ENCODE measurements around the gene GABPB1. TPM values are rescaled to one million over a fixed set of nuclear protein-coding genes. Genes with fewer than 3 reads are reported as not detected.

The GABPB1 gene
- total and polyA plus RNA-seq, 3 experiments from 2014 or later = 22.5 to 46.5 (median 45.7) TPM

DNA sequence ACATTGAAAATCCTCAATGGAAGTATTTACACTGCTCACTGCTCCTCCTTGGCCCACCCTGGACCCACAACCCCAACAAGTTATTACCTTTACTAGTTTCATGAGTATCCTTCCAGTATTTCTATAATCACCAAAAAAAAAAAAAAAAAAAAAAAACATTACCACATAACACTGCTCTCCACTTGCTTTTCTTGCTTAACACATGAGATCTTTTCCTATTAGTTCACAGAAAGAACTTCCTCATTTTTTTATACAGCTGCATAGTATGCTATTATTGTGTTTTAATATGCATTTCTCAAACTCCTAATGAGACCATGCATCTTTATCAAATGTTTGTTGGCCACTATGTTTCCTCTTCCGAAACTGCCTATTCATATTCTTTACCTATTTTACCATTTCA is 14.6 kb downstream of the GABPB1 start:
- Histone ChIP-seq H3K4me3 (ENCODE audit: low read length) (no peak overlapping the region), H3K36me3 (ENCODE audit: insufficient read depth, low read length) (no peaks in the 10 kb centered on the region), H3K27me3 (ENCODE audit: insufficient read depth, low read length, poor library complexity, severe bottlenecking) (no peaks in the 10 kb centered on the region), H3K4me1 (ENCODE audit: insufficient read depth, low read length) (no peaks in the 10 kb centered on the region), H3K9me3 (ENCODE audit: low read length) (no peaks in the 10 kb centered on the region), H3K27ac (ENCODE audit: low read depth, low read length) (no peak overlapping the region)
- Mint-ChIP-seq H3K36me3 (peaks cover 0 to 7% (median 2%) of the 10 kb centered on the region in 3 donors), H3K27me3 (no peaks in the 10 kb centered on the region), H3K4me3 (no peak overlapping the region), H3K27ac (peak overlapping the region in 2 of 8 donors; percentile 3 to 19), H3K4me1 (peaks cover 15 to 36% (median 36%) of the 10 kb centered on the region in 3 donors), H3K9me3 (no peaks in the 10 kb centered on the region)
- no peak for DNase-seq
- ChIA-PET CTCF (no interaction called here), POLR2A (interaction anchor here (0.6 to 0.9 kb wide), 2 partner anchors 8 to 13 kb away, joined by 4 to 6 read pairs; no protein-coding TSS in a partner anchor)

DNA sequence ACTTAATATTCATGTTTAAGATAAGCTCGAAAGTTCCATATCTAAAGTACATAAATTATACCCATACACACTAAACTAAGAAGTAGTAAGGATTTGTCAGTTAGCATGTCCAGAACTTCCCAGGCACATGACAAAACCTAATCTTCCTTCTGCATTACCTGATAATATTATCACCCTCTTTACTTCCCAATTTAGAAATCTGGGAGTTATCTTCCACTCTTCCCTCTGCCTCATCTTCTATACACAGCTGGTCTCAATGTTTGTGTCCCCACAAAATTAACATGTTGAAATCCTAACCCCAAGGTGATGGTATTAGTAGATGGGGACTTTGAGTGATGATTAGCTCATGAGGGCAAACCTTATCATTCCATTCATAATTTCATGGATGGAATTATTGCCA is 15.3 kb downstream of the GABPB1 start:
- no peaks in the 10 kb centered on the region for H3K27me3 ChIP-seq (ENCODE audit: insufficient read depth, low read length, poor library complexity, severe bottlenecking)
- Mint-ChIP-seq H3K27ac (peak overlapping the region in 1 of 8 donors; percentile 0), H3K9me3 (no peaks in the 10 kb centered on the region), H3K4me1 (peaks cover 14 to 36% (median 34%) of the 10 kb centered on the region in 3 donors), H3K4me3 (no peak overlapping the region), H3K36me3 (peaks cover 0 to 7% (median 2%) of the 10 kb centered on the region in 3 donors), H3K27me3 (no peaks in the 10 kb centered on the region)
- ChIA-PET POLR2A (interaction anchor here (0.6 to 0.9 kb wide), 2 partner anchors 8 to 14 kb away, joined by 4 to 6 read pairs; no protein-coding TSS in a partner anchor), CTCF (interaction anchor here (1.1 kb wide), 1 partner anchor 22 kb away, joined by 3 read pairs; no protein-coding TSS in a partner anchor)
- H3K36me3 ChIP-seq (ENCODE audit: insufficient read depth, low read length) = no peaks in the 10 kb centered on the region
- no peaks in the 10 kb centered on the region for H3K9me3 ChIP-seq (ENCODE audit: low read length)
- no peak for DNase-seq
- H3K27ac ChIP-seq (ENCODE audit: low read depth, low read length) = no peak overlapping the region
- H3K4me1 ChIP-seq (ENCODE audit: insufficient read depth, low read length) = no peaks in the 10 kb centered on the region
- H3K4me3 ChIP-seq (ENCODE audit: low read length) = no peak overlapping the region

DNA sequence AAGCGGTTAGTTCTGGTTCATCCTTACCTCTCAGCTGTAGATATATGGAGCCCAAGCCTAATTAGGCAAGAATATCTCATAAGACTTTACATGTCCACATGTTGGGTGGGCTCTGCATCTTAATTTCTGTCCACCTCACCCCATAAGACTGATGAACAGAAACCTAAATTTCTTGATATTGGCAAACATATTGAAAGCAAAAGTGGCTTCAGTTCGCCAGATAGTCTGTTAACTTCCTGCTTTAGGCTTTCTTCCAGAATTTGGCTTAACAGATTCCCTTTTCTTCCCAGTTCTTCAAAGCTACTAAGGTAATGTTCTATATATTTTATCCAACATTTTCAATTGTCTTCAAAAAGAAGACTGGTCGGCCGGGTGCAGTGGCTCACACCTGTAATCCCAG is 19.7 kb downstream of the GABPB1 start:
- Mint-ChIP-seq H3K9me3 (no peaks in the 10 kb centered on the region), H3K27ac (peak overlapping the region in 2 of 8 donors; percentile 20 to 78), H3K27me3 (no peaks in the 10 kb centered on the region), H3K4me1 (peaks cover 10 to 38% (median 30%) of the 10 kb centered on the region in 3 donors), H3K4me3 (no peak overlapping the region), H3K36me3 (peaks cover 0 to 5% (median 4%) of the 10 kb centered on the region in 3 donors)
- H3K4me1 ChIP-seq (ENCODE audit: insufficient read depth, low read length) = no peaks in the 10 kb centered on the region
- H3K36me3 ChIP-seq (ENCODE audit: insufficient read depth, low read length) = no peaks in the 10 kb centered on the region
- H3K27me3 ChIP-seq (ENCODE audit: insufficient read depth, low read length, poor library complexity, severe bottlenecking) = no peaks in the 10 kb centered on the region
- ChIA-PET POLR2A (interaction anchor here (1.5 kb wide), 1 partner anchor 15 kb away, joined by 3 read pairs; no protein-coding TSS in a partner anchor), CTCF (no interaction called here)
- no peak for DNase-seq
- no peak overlapping the region for H3K27ac ChIP-seq (ENCODE audit: low read depth, low read length)
- no peaks in the 10 kb centered on the region for H3K9me3 ChIP-seq (ENCODE audit: low read length)
- H3K4me3 ChIP-seq (ENCODE audit: low read length) = no peak overlapping the region

- ChIA-PET CTCF (no interaction called here), POLR2A (no interaction called here)
- Histone ChIP-seq H3K4me1 (ENCODE audit: insufficient read depth, low read length) (no peaks in the 10 kb centered on the region), H3K4me3 (ENCODE audit: low read length) (no peak overlapping the region), H3K27me3 (ENCODE audit: insufficient read depth, low read length, poor library complexity, severe bottlenecking) (no peaks in the 10 kb centered on the region), H3K27ac (ENCODE audit: low read depth, low read length) (no peak overlapping the region), H3K9me3 (ENCODE audit: low read length) (no peaks in the 10 kb centered on the region), H3K36me3 (ENCODE audit: insufficient read depth, low read length) (no peaks in the 10 kb centered on the region)
- H3K9me3 Mint-ChIP-seq = no peaks in the 10 kb centered on the region
- DNase-seq = no peak
- no peak overlapping the region for H3K27ac Mint-ChIP-seq
- H3K4me1 Mint-ChIP-seq = peaks cover 7 to 28% (median 22%) of the 10 kb centered on the region in 3 donors
- peaks cover 0 to 4% (median 3%) of the 10 kb centered on the region in 3 donors for H3K36me3 Mint-ChIP-seq
- no peak overlapping the region for H3K4me3 Mint-ChIP-seq
- no peaks in the 10 kb centered on the region for H3K27me3 Mint-ChIP-seq
Observed at GRCh38 chr15:50333229-50333628, 21.8 kb downstream of the GABPB1 start.

DNA sequence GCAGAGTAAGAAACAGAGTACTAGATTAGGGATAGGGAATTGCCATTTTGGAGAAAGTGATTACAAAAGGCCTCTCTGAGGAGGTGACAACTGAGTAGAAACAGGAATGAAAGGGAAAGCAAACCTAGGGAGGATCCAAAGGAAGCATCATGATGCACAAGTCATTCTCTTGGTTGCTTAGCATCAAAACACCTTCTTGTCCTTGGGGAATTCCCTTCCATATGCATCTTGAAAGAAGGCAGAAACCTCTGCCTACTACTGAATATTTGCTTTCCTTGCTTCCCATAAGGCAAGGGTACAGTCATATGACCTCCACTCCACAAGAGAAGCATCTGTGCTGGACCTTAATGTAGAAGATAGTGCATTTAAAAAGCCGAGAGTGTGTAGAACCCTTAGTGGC is 24.1 kb downstream of the GABPB1 start:
- no peak overlapping the region for H3K27ac ChIP-seq (ENCODE audit: low read depth, low read length)
- CTCF ChIA-PET = no interaction called here
- H3K4me1 ChIP-seq (ENCODE audit: insufficient read depth, low read length) = no peaks in the 10 kb centered on the region
- H3K9me3 ChIP-seq (ENCODE audit: low read length) = no peaks in the 10 kb centered on the region
- H3K27me3 ChIP-seq (ENCODE audit: insufficient read depth, low read length, poor library complexity, severe bottlenecking) = no peaks in the 10 kb centered on the region
- DNase-seq = no peak
- Mint-ChIP-seq H3K27ac (no peak overlapping the region), H3K9me3 (no peaks in the 10 kb centered on the region), H3K4me1 (peaks cover 8 to 32% (median 27%) of the 10 kb centered on the region in 3 donors), H3K36me3 (peaks cover 0 to 4% (median 3%) of the 10 kb centered on the region in 3 donors), H3K27me3 (no peaks in the 10 kb centered on the region), H3K4me3 (no peak overlapping the region)
- no peak overlapping the region for H3K4me3 ChIP-seq (ENCODE audit: low read length)
- POLR2A ChIA-PET = no interaction called here
- H3K36me3 ChIP-seq (ENCODE audit: insufficient read depth, low read length) = no peaks in the 10 kb centered on the region

- POLR2A ChIA-PET = interaction anchor here (1.2 kb wide), 1 partner anchor 12 kb away, joined by 3 read pairs; no protein-coding TSS in a partner anchor
- Mint-ChIP-seq H3K27me3 (no peaks in the 10 kb centered on the region), H3K4me3 (no peak overlapping the region), H3K36me3 (peaks cover 0 to 7% (median 5%) of the 10 kb centered on the region in 3 donors), H3K4me1 (peaks cover 7 to 17% (median 16%) of the 10 kb centered on the region in 3 donors), H3K27ac (no peak overlapping the region), H3K9me3 (no peaks in the 10 kb centered on the region)
- DNase-seq = no peak
- CTCF ChIA-PET = no interaction called here
- Histone ChIP-seq H3K36me3 (ENCODE audit: insufficient read depth, low read length) (no peaks in the 10 kb centered on the region), H3K27ac (ENCODE audit: low read depth, low read length) (no peak overlapping the region), H3K27me3 (ENCODE audit: insufficient read depth, low read length, poor library complexity, severe bottlenecking) (no peaks in the 10 kb centered on the region), H3K4me3 (ENCODE audit: low read length) (no peak overlapping the region), H3K9me3 (ENCODE audit: low read length) (no peaks in the 10 kb centered on the region), H3K4me1 (ENCODE audit: insufficient read depth, low read length) (no peaks in the 10 kb centered on the region)
Observed at GRCh38 chr15:50328116-50328515, 26.9 kb downstream of the GABPB1 start.

DNA sequence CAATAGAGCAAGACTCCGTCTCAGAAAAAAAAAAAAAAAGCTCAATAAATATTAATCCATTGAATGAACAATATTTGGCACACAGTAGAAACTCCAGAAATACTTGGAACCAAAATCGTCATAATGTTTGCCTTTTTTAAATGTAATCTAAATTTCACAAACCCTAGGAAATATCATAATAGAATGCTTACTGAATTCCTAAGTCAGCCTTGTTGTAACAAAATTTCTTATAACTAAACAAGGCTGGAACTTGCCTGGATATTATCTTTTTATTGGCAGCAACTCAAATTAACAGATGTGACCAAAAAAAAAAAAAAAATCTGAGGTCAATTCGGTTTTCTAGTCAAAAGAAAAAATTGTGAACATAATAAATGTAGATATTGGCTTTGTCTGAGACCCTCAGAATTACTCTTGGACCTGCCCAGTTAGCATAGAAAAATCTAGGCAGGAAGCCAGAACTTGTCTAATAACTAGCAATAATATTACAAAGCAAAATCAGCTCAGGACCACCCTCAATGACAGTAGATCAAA is 33.3 kb downstream of the GABPB1 start:
- POLR2A ChIA-PET = no interaction called here
- no peaks in the 10 kb centered on the region for H3K9me3 Mint-ChIP-seq

DNA sequence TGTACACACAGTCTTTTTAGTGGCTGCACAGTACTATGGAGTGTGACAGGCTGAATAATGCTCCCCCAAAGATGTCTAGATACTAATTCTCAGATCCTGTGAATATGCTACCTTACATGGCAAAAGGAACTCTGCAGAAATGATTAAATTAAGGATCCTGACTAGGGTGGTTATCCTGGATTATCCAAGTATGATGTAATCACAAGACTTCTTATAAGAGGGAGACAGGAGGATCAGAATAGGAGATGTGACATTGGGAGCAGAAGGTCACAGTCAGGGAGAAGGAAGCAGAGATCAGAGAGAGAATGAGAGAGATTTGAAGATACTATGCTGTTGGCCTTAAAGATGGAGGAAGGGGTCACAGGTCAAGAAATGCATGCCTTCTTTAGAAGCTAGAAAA is 34.5 kb downstream of the GABPB1 start:
- H3K27me3 ChIP-seq (ENCODE audit: insufficient read depth, low read length, poor library complexity, severe bottlenecking) = no peaks in the 10 kb centered on the region
- H3K9me3 ChIP-seq (ENCODE audit: low read length) = no peaks in the 10 kb centered on the region
- no peak overlapping the region for H3K4me3 ChIP-seq (ENCODE audit: low read length)
- ChIA-PET CTCF (no interaction called here), POLR2A (no interaction called here)
- Mint-ChIP-seq H3K27ac (peak overlapping the region in 7 of 8 donors; percentile 0 to 77 (median 21)), H3K36me3 (peaks cover 0 to 6% (median 3%) of the 10 kb centered on the region in 3 donors), H3K27me3 (no peaks in the 10 kb centered on the region), H3K4me3 (no peak overlapping the region), H3K4me1 (peaks cover 12 to 35% (median 31%) of the 10 kb centered on the region in 3 donors), H3K9me3 (no peaks in the 10 kb centered on the region)
- DNase-seq = no peak
- H3K36me3 ChIP-seq (ENCODE audit: insufficient read depth, low read length) = no peaks in the 10 kb centered on the region
- peaks cover 3% of the 10 kb centered on the region for H3K4me1 ChIP-seq (ENCODE audit: insufficient read depth, low read length)
- H3K27ac ChIP-seq (ENCODE audit: low read depth, low read length) = no peak overlapping the region

More for the DNA sequence above, 33.3 kb downstream of the GABPB1 start:
- Mint-ChIP-seq H3K27ac (peak overlapping the region in 5 of 8 donors; percentile 13 to 89 (median 57)), H3K4me3 (no peak overlapping the region), H3K36me3 (peaks cover 0 to 6% (median 3%) of the 10 kb centered on the region in 3 donors), H3K27me3 (no peaks in the 10 kb centered on the region), H3K4me1 (peaks cover 12 to 28% (median 25%) of the 10 kb centered on the region in 3 donors)
- Histone ChIP-seq H3K9me3 (ENCODE audit: low read length) (no peaks in the 10 kb centered on the region), H3K36me3 (ENCODE audit: insufficient read depth, low read length) (no peaks in the 10 kb centered on the region), H3K4me1 (ENCODE audit: insufficient read depth, low read length) (peaks cover 3% of the 10 kb centered on the region), H3K27ac (ENCODE audit: low read depth, low read length) (no peak overlapping the region), H3K4me3 (ENCODE audit: low read length) (no peak overlapping the region), H3K27me3 (ENCODE audit: insufficient read depth, low read length, poor library complexity, severe bottlenecking) (no peaks in the 10 kb centered on the region)
- CTCF ChIA-PET = no interaction called here
- no peak for DNase-seq
